MM.1S (cell line): ENCODE results near the gene TAC3.

Experiments used
- EZH2 ChIP-seq: fragments of 300-600 bp; sonication (generic); optimal IDR thresholded peaks from 2 replicates; pipeline ENCODE3; 2017; ENCODE audit warnings: low read depth, mild to moderate bottlenecking, antibody characterized with exemption, low read length, mixed read lengths
- TF ChIP-seq, protein P1 (sequence below): fragments of 300-600 bp; sonication (generic); IDR thresholded peaks from 2 replicates; pipeline ENCODE4 v1.5.1; 2016; ENCODE audit warnings: antibody characterized with exemption, low read length, mixed read lengths

DNA sequence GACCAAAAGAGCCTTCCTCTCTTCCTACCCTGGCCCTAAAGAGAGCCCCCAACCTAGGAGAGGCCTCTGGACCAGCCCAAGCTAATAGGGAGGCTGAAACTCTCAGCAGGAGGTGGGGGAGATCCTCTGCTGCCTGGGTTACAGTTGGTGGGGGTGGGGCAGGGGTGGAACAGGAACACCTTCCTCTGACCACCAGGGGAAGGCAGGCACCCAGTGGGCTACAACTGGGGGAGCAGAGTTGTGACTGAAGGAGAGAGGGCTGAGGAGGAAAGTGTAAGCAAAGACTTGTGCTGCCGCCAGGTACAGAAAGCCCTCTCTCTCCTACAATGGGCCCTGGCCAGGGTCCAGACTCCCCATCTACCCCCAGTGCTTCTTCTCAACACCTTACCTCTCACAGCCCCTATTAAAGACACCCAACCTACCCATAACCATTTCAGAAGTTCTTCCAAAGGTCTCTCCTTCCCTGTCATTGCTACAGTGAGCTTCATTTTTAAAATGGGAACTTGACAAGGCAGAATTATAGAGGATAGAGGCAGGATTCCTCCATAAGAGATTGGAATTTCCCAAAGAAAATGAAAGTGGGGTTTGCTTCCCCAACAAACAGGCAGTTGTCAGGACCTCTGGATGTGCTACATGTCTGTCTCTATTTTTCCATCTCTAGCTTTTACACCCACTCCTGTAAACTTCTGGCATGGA lies 32.2 kb upstream of the TAC3 start:
- TF ChIP-seq, protein P1, sequence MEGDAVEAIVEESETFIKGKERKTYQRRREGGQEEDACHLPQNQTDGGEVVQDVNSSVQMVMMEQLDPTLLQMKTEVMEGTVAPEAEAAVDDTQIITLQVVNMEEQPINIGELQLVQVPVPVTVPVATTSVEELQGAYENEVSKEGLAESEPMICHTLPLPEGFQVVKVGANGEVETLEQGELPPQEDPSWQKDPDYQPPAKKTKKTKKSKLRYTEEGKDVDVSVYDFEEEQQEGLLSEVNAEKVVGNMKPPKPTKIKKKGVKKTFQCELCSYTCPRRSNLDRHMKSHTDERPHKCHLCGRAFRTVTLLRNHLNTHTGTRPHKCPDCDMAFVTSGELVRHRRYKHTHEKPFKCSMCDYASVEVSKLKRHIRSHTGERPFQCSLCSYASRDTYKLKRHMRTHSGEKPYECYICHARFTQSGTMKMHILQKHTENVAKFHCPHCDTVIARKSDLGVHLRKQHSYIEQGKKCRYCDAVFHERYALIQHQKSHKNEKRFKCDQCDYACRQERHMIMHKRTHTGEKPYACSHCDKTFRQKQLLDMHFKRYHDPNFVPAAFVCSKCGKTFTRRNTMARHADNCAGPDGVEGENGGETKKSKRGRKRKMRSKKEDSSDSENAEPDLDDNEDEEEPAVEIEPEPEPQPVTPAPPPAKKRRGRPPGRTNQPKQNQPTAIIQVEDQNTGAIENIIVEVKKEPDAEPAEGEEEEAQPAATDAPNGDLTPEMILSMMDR, result no peak
- no peak for TF ChIP-seq EZH2
